Smooth muscle cell (in vitro differentiated cells): Measurements from ENCODE around the gene FREM3. TPM values are rescaled to one million over a fixed set of nuclear protein-coding genes. Genes with fewer than 3 reads are reported as not detected.
"Not testable (repeated sequence)": the region's sequence is repeated elsewhere in the genome, so short reads cannot be mapped to it uniquely, and the experiment has no call there.

Experiments
- DNase-seq: peaks from one replicate; lab custom pipeline; 2025; ENCODE audit not compliant: unreplicated experiment; lab: John Stamatoyannopoulos, UW
- H2AFZ ChIP-seq: fragments of 200-600 bp; sonication (generic); 2 replicates; pipeline ENCODE4 v1.6.0; 2016; ENCODE audit warnings: antibody characterized with exemption, low read depth, mild to moderate bottlenecking
- H3F3A ChIP-seq: fragments of 200-600 bp; sonication (generic); 2 replicates; pipeline ENCODE4 v1.6.0; 2017; ENCODE audit warnings: antibody characterized with exemption, low read depth
- H3K27ac ChIP-seq: fragments of 200-600 bp; sonication (generic); 2 replicates; pipeline ENCODE4 v1.5.1; 2016; ENCODE audit warnings: low read depth, mild to moderate bottlenecking
- H3K27me3 ChIP-seq: fragments of 200-600 bp; sonication (generic); 2 replicates; pipeline ENCODE4 v1.6.1; 2016; ENCODE audit warnings: low read depth, mild to moderate bottlenecking
- H3K36me3 ChIP-seq: fragments of 200-600 bp; sonication (generic); 2 replicates; pipeline ENCODE4 v1.5.1; 2016; ENCODE audit warnings: low read depth
- H3K4me1 ChIP-seq: fragments of 200-600 bp; sonication (generic); 2 replicates; pipeline ENCODE4 v1.5.1; 2016; ENCODE audit warnings: low read depth
- H3K4me2 ChIP-seq: fragments of 200-600 bp; sonication (generic); 2 replicates; pipeline ENCODE4 v1.6.0; 2016; ENCODE audit warnings: mild to moderate bottlenecking
- H3K4me3 ChIP-seq: fragments of 200-600 bp; sonication (generic); 2 replicates; pipeline ENCODE4 v1.5.1; 2016; ENCODE audit warnings: mild to moderate bottlenecking
- H3K79me2 ChIP-seq: fragments of 200-600 bp; sonication (generic); 2 replicates; pipeline ENCODE4 v1.6.0; 2016; ENCODE audit warnings: low read depth, mild to moderate bottlenecking
- H3K9ac ChIP-seq: fragments of 200-600 bp; sonication (generic); 2 replicates; pipeline ENCODE4 v1.6.0; 2016; ENCODE audit warnings: low read depth
- H3K9me3 ChIP-seq: fragments of 200-600 bp; sonication (generic); replicated peaks from 2 replicates; pipeline ENCODE4 v1.5.1; 2016; ENCODE audit warnings: low read depth
- H4K20me1 ChIP-seq: fragments of 200-600 bp; sonication (generic); 2 replicates; pipeline ENCODE4 v1.6.0; 2016; ENCODE audit warnings: low read depth
- CTCF ChIP-seq: fragments of 200-600 bp; sonication (generic); IDR thresholded peaks from 2 replicates; pipeline ENCODE4 v1.5.1; 2017; ENCODE audit warnings: borderline replicate concordance, mild to moderate bottlenecking, antibody characterized with exemption; ENCODE audit not compliant: insufficient read depth, poor library complexity, severe bottlenecking
- WGBS: methylation state at CpG from one replicate; pipeline ENCODE4 v1.1.7; 2016; ENCODE audit warnings: low lambda C conversion rate; 5-methylcytosine and 5-hydroxymethylcytosine counted together
- polyA plus RNA-seq: library from polyadenylated mRNA; unstranded; fragments of >200 nt; fragmentation: Nextera tagmentation; extraction: Ambion mirVana; gene quantifications from 2 replicates; pipeline ENCODE4 v1.2.1, GENCODE V29; 2016
- total RNA-seq: library from RNA; depleted of rRNA; stranded (reverse); fragments of >200 nt; gene quantifications from 2 replicates; pipeline ENCODE4 v1.2.3, GENCODE V29; 2014

FREM3 gene
- total and polyA plus RNA-seq, 2 experiments from 2014 or later: not detected

GRCh38 chr4:143726714-143727113 is 26.2 kb upstream of the FREM3 start:
- H3K36me3 ChIP-seq: no peaks in the 10 kb centered on the region
- H4K20me1 ChIP-seq: no peaks in the 10 kb centered on the region
- TF ChIP-seq CTCF: no peak
- H3K9me3 ChIP-seq: no peaks in the 10 kb centered on the region
- no peaks in the 10 kb centered on the region for H3K27me3 ChIP-seq
- no peaks in the 10 kb centered on the region for H3F3A ChIP-seq
- no peak overlapping the region for H2AFZ ChIP-seq
- whole genome bisulfite sequencing: 96% methylated on average over 1 of the region's 1 CpG
- no peak overlapping the region for H3K27ac ChIP-seq
- DNase-seq: no peak
- no peak overlapping the region for H3K9ac ChIP-seq
- H3K4me1 ChIP-seq: no peaks in the 10 kb centered on the region
- no peak overlapping the region for H3K4me3 ChIP-seq
- H3K79me2 ChIP-seq: no peaks in the 10 kb centered on the region
- no peak overlapping the region for H3K4me2 ChIP-seq

GRCh38 chr4:143721317-143721716 is 20.8 kb upstream of the FREM3 start:
- H3K27me3 ChIP-seq: no peaks in the 10 kb centered on the region
- H2AFZ ChIP-seq: no peak overlapping the region
- H3K9me3 ChIP-seq: no peaks in the 10 kb centered on the region
- H3K27ac ChIP-seq: no peak overlapping the region
- no peak overlapping the region for H3K4me3 ChIP-seq
- no peaks in the 10 kb centered on the region for H3K79me2 ChIP-seq
- no peaks in the 10 kb centered on the region for H3F3A ChIP-seq
- no peak for DNase-seq
- no peak overlapping the region for H3K4me2 ChIP-seq
- H3K9ac ChIP-seq: no peak overlapping the region
- TF ChIP-seq CTCF: no peak
- WGBS: 80% methylated on average over 1 of the region's 1 CpG
- H4K20me1 ChIP-seq: no peaks in the 10 kb centered on the region
- H3K36me3 ChIP-seq: no peaks in the 10 kb centered on the region
- no peaks in the 10 kb centered on the region for H3K4me1 ChIP-seq

GRCh38 chr4:143718748-143719147 is 18.3 kb upstream of the FREM3 start:
- H4K20me1 ChIP-seq, H3K4me3 ChIP-seq, H3K36me3 ChIP-seq, H3K27ac ChIP-seq, H3K4me1 ChIP-seq, H3K27me3 ChIP-seq, H3K79me2 ChIP-seq, H3K9me3 ChIP-seq, H3K9ac ChIP-seq, H3K4me2 ChIP-seq, DNase-seq, H3F3A ChIP-seq, H2AFZ ChIP-seq: not testable (repeated sequence)
- WGBS: 100% methylated on average over 1 of the region's 1 CpG

- TF ChIP-seq CTCF: no peak
- no peaks in the 10 kb centered on the region for H3K79me2 ChIP-seq
These were observed 13.6 kb upstream of the FREM3 start for GRCh38 chr4:143713955-143714625.

More at GRCh38 chr4:143713955-143714625, 13.6 kb upstream of the FREM3 start:
- Histone ChIP-seq H3F3A (no peaks in the 10 kb centered on the region), H3K9me3 (no peaks in the 10 kb centered on the region), H3K36me3 (no peaks in the 10 kb centered on the region), H4K20me1 (no peaks in the 10 kb centered on the region), H3K4me2 (no peak overlapping the region), H3K9ac (no peak overlapping the region), H2AFZ (no peak overlapping the region), H3K27me3 (no peaks in the 10 kb centered on the region), H3K4me1 (no peaks in the 10 kb centered on the region), H3K27ac (no peak overlapping the region), H3K4me3 (no peak overlapping the region)
- 65% methylated on average over 2 of the region's 2 CpGs for WGBS
- no peak for DNase-seq
